Middle frontal gyrus (tissue), 1 donor: ENCODE data around the gene TMEM126B.
A peak's percentile ranks its signal among the peaks of the same experiment; 100 is the strongest.
"Not testable (repeated sequence)": the region's sequence is repeated elsewhere in the genome, so short reads cannot be mapped to it uniquely, and the experiment has no call there.

ENCODE experiments used
- DNase-seq: peaks from one replicate; pipeline ENCODE4 v3.0.0-alpha.2; 2015; ENCODE audit warnings: low spot score; ENCODE audit errors: extremely low spot score

The TMEM126B gene

GRCh38 chr11:85627998-85628770, at the start of gene TMEM126B:
Gene TMEM126B, plus strand, starts transcription at chr11:85628593. Its CDS starts 15 bp downstream, at chr11:85628608.
- DNase-seq: peak; percentile 97

GRCh38 chr11:85582111-85582510, 46.3 kb upstream of the TMEM126B start:
- no peak for DNase-seq

GRCh38 chr11:85589373-85589772, 39.0 kb upstream of the TMEM126B start:
- DNase-seq: no peak

- no peak for DNase-seq
Measured at GRCh38 chr11:85590848-85591483, 37.4 kb upstream of the TMEM126B start.

- DNase-seq: peak; percentile 20
Measured at GRCh38 chr11:85595285-85595884, 33.0 kb upstream of the TMEM126B start.

- DNase-seq: no peak
Measured at GRCh38 chr11:85596886-85597285, 31.5 kb upstream of the TMEM126B start.

- DNase-seq: no peak
Measured at GRCh38 chr11:85599083-85599482, 29.3 kb upstream of the TMEM126B start.

GRCh38 chr11:85602526-85603213, 25.7 kb upstream of the TMEM126B start:
- DNase-seq: no peak

GRCh38 chr11:85603220-85603619, 25.2 kb upstream of the TMEM126B start:
- no peak for DNase-seq

GRCh38 chr11:85606237-85606636, 22.2 kb upstream of the TMEM126B start:
- DNase-seq: not testable (repeated sequence)

- not testable (repeated sequence) for DNase-seq
Measured at GRCh38 chr11:85608621-85609020, 19.8 kb upstream of the TMEM126B start.

GRCh38 chr11:85609286-85609685, 19.1 kb upstream of the TMEM126B start:
- not testable (repeated sequence) for DNase-seq

GRCh38 chr11:85611643-85612042, 16.8 kb upstream of the TMEM126B start:
- DNase-seq: not testable (repeated sequence)

GRCh38 chr11:85619499-85619898, 8.9 kb upstream of the TMEM126B start:
- no peak for DNase-seq

GRCh38 chr11:85620256-85620655, 8.1 kb upstream of the TMEM126B start:
- no peak for DNase-seq

GRCh38 chr11:85626496-85626895, 1.9 kb upstream of the TMEM126B start:
- DNase-seq: no peak

- DNase-seq: peak; percentile 22
Measured at GRCh38 chr11:85627332-85627997, 928 bp upstream of the TMEM126B start, which contains the start of gene DLG2. Gene DLG2, minus strand, starts transcription at chr11:85627344.

GRCh38 chr11:85628771-85629341, 463 bp downstream of the TMEM126B start:
- DNase-seq: no peak

- DNase-seq: no peak
Measured at GRCh38 chr11:85634747-85635146, 6.4 kb downstream of the TMEM126B start.

GRCh38 chr11:85643191-85643614, 14.8 kb downstream of the TMEM126B start:
- no peak for DNase-seq

- no peak for DNase-seq
Measured at GRCh38 chr11:85647078-85647477, 18.7 kb downstream of the TMEM126B start.
